Endothelial cell of hepatic sinusoid (primary cell): Measurements from ENCODE around the gene FAM13A.

Source experiments
- in situ Hi-C: cut with HindIII; loops from 2 replicates; pipeline ENCODE4 v1.10.0; 2017; ENCODE audit warnings: low sequenced_read_pairs

The FAM13A gene

GRCh38 chr4:88758264-88758663 lies 298.7 kb downstream of the FAM13A start:
- in situ Hi-C loops: no loop called here

DNA sequence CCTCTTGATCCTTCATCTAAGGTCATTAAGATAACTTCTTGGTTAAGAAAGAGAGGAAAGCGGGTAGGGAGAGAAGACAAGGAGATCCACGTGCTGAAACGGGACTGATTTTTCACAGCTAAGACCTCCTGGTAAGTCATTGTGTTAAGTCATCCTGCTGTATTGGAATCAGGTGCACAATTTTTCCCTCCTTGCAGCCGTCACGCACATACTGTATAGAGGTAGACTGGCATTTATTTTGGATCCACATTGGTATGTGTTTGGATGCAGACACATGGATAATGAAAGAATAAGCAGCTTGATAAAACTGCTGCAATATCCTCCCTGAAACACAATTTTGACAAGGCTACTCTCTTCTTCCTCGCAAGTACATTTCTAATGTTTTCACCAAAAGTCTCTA lies 299.2 kb downstream of the FAM13A start:
- in situ Hi-C loops: no loop called here

GRCh38 chr4:88757067-88757466 lies 299.9 kb downstream of the FAM13A start:
- in situ Hi-C loops: no loop called here

GRCh38 chr4:88756149-88756548 lies 300.8 kb downstream of the FAM13A start:
- in situ Hi-C loops: no loop called here

GRCh38 chr4:88755454-88755853 lies 301.5 kb downstream of the FAM13A start:
- in situ Hi-C loops: no loop called here

- in situ Hi-C loops: no loop called here
These were observed 302.2 kb downstream of the FAM13A start for GRCh38 chr4:88754796-88755195.

DNA sequence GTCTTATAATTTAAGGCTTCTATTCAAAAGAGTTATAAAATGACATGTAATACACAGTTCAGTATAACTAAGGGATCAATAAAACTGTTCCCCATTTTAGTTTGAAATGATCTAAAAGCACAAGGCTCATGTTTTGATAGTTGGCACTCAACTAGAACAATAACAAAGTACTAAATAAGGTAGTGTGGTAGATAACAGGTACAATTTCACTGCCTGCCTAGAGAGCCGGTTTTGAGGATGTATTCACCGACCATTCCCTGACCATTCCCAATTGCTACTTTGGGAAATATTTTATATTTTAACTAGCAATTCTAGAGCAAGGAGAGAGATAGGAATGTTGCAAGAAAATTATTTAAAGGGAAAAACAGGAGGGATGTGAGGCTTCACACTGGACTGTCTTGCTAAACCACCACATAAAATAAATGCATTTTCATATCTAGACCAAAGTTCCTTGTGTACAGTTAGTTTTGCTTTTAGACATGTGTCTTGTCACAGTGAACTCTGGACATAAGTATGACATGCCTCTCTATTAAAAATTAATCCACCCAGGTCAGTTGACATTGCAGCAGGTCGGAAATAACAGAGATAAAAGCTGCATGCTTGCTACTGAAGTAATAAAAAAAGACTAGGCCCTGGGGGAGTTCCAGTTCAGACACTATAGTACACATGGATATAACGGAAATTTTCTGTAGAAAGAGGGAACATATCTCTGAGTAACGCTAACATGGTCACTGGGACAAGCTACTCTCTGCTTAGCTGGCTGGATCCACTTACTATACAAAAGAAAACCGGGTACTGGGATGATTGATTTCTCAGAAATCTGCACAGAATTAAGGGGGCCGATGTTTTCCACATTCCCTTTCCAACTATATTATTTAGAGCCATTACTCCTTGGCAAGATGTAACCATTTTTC lies 303.1 kb downstream of the FAM13A start:
- in situ Hi-C loops: no loop called here

DNA sequence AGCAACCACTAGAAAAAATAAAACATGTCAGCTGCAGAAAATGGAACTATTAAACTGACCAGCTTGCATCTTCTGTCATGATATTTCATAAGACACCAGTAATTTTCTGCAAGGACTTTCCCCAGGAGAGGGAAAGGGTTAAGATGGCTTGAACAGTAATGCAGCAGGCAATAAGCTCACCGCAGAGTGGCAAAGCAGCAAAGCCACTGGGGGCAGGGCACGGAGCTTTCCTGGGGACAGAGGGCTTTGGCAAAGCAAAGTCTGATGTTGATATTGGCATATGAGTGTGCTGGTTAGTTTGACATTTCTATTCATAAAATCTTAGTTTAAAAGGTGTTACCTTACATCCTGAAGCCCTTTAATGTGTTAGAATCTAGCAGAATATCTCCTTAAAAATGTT lies 304.2 kb downstream of the FAM13A start:
- in situ Hi-C loops: no loop called here

DNA sequence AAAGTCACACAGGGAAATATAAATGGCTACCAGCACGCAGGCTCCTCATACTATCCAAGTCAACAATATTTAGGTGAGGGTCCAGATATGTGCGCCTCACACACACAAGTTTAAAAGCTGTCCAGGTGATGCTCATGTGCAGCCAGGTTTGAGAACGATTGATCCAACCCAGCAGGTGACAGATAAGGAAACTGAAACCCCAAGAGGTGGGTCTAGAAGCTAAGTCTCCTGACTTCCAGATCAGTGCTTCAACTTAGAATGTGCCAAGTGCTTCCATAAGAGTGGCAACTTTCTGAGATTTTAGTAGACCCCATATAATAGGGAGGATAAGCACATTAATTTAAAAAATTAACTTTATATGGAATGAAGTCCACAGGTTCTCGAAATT lies 304.9 kb downstream of the FAM13A start:
- in situ Hi-C loops: no loop called here

- in situ Hi-C loops: no loop called here
These were observed 305.5 kb downstream of the FAM13A start for GRCh38 chr4:88751258-88752075.

- in situ Hi-C loops: no loop called here
These were observed 306.6 kb downstream of the FAM13A start for GRCh38 chr4:88750369-88750768.

DNA sequence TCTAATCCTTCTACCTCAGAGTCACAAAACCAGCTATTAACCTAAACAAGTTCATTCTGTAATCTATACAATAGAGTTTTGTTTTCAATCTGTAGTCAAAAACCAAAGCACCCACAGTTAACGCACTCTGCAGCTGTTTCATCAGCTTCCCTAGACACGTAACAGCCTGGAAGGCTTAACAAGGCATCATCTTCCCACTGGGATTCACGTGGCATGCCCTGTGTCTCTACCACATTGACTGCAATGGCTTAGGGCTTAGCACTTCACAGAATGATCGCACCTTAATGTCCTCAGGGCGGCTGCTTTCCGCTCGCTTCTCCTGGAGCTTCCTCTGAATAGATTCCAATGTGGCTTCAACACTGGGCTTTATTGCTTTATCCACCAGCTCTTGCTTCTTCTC lies 309.6 kb downstream of the FAM13A start:
- in situ Hi-C loops: no loop called here

DNA sequence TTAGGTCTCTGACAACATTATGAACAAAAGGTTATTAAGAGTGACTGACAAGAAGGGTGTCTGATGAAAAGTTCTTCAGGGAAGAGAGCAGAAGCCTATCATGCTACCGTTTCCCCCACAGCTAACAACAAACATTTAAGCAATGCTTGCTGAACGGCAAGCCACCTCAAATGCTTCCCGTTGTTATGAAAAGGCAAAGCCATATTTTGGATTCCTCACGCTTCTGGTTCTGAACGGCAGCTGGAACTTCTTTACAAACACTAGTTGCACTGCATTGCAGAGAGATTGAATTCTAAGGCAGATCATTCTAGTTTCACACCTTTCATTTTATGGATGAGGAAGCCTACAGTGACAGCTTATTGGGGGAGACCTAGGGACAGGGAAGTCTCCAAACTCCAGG lies 310.8 kb downstream of the FAM13A start:
- in situ Hi-C loops: no loop called here

DNA sequence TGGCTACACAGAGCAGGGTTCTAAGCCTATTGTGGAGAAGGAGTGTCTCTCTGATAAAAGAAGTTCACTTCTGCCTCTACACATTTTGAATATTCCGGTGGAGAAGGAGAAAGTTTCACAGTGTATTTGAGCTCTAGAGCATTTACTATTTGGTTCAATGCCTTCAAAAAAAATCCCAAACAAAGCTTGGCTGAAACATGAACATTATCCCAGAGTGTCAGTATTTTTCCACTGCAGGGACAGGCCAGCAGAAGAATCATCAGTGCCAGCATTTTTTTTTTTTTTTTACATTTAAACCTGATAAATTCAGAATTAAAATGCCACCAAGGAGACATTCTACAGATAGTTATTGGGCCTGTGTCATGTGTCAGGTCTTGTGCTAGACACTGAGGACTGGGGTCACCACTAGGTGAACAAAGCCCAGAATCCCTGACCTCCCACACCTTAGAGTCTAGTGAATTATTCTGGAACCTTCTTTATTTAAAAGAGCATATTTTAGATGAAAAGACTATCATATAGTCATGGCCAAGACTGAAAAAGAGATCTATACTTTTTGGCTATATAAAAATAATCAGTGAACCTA lies 311.3 kb downstream of the FAM13A start:
- in situ Hi-C loops: no loop called here

GRCh38 chr4:88745175-88745574 lies 311.8 kb downstream of the FAM13A start:
- in situ Hi-C loops: no loop called here

GRCh38 chr4:88744609-88745008 lies 312.4 kb downstream of the FAM13A start:
- in situ Hi-C loops: no loop called here

GRCh38 chr4:88743696-88744095 lies 313.3 kb downstream of the FAM13A start:
- in situ Hi-C loops: no loop called here

GRCh38 chr4:88742561-88742960 lies 314.4 kb downstream of the FAM13A start:
- in situ Hi-C loops: no loop called here

DNA sequence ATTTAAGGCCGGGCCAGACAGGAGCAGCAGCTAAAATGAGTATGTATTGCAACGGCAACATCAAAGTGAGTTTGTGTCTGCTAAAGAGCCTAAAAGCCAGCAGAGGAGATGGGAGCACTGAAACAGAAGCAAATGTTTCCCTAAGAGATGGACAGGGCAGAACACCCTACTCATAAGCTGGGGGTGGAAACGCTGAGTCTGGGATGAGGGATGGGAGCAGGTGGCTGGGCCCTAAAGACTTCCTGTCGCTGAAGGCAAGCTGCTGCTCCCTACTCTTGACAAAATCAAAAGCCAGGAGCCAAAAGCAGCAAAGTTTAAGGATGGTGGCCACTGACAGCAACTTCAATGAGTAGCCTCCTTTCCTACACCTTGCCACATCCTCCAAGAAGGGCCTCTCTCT lies 318.8 kb downstream of the FAM13A start:
- in situ Hi-C loops: loop anchor here (5.0 kb wide), 1 partner anchor 69 kb away; no protein-coding TSS in a partner anchor

GRCh38 chr4:88737307-88737941 lies 319.6 kb downstream of the FAM13A start:
- in situ Hi-C loops: loop anchor here (5.0 kb wide), 1 partner anchor 70 kb away; no protein-coding TSS in a partner anchor

DNA sequence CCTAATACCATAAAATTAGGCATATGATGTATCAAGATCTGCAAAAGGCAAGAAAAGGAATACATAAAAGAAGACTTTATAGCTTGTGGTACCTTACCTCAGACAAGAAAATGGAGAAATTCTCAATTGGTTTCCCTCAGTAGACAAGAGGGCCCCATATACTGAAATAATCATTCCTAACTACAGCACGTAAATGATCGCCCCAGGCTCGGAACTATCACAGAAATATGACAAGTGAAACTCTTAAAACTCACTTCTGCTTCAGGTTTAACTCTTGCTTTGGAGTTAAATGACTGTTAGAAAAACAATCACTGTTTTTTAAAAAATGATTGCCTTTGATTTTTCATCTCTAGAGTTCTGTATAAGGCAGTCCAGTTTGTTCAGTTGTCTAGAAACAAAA lies 320.7 kb downstream of the FAM13A start:
- in situ Hi-C loops: loop anchor here (5.0 kb wide), 1 partner anchor 71 kb away; no protein-coding TSS in a partner anchor
